Measurements from ENCODE around the gene NGEF. TPM values are rescaled to one million over a fixed set of nuclear protein-coding genes. Genes with fewer than 3 reads are reported as not detected.

The NGEF gene
- total RNA-seq, 1 donor from 2014 or later: 0.16 TPM

GRCh38 chr2:232971744-232972143 lies 41.3 kb downstream of the NGEF start:
- FAIRE-seq: no peak

DNA sequence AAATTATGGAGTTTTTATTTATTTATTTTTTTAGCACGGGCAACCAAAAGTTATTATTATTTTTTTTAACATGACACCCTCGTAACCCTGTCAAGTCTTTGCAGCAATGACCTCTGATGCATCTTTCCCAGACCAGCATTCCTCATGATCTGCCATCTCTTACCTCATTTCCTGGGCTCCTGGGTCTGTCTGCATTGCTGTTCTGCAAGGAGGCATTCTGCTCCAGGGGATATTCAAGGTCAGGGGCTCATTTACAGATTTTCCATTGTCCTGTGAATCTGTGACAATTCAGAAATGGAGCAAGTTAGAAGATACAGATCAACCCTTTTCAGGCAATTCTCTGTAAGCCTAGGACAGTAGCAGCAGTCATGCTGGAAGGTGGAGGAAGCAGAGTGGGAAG lies 43.0 kb downstream of the NGEF start:
- H3K4me3 Mint-ChIP-seq (ENCODE audit: unreplicated experiment): no peak overlapping the region
- TF ChIP-seq EZH2 (IDR thresholded peaks at IDR 0.05; ENCODE audit: insufficient read depth, low read length): no peak
- TF ChIP-seq, protein P1, sequence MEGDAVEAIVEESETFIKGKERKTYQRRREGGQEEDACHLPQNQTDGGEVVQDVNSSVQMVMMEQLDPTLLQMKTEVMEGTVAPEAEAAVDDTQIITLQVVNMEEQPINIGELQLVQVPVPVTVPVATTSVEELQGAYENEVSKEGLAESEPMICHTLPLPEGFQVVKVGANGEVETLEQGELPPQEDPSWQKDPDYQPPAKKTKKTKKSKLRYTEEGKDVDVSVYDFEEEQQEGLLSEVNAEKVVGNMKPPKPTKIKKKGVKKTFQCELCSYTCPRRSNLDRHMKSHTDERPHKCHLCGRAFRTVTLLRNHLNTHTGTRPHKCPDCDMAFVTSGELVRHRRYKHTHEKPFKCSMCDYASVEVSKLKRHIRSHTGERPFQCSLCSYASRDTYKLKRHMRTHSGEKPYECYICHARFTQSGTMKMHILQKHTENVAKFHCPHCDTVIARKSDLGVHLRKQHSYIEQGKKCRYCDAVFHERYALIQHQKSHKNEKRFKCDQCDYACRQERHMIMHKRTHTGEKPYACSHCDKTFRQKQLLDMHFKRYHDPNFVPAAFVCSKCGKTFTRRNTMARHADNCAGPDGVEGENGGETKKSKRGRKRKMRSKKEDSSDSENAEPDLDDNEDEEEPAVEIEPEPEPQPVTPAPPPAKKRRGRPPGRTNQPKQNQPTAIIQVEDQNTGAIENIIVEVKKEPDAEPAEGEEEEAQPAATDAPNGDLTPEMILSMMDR (IDR thresholded peaks at IDR 0.05; ENCODE audit: insufficient read depth, low read depth, low read length): no peak
- no peak for DNase-seq (ENCODE audit: low read depth)

More at GRCh38 chr2:232971744-232972143, 41.3 kb downstream of the NGEF start:
- no peaks in the 10 kb centered on the region for H3K36me3 Mint-ChIP-seq (ENCODE audit: low read depth, unreplicated experiment)
- peaks cover 4% of the 10 kb centered on the region for H3K27me3 Mint-ChIP-seq (ENCODE audit: low read depth, unreplicated experiment)
- no peaks in the 10 kb centered on the region for H3K4me1 Mint-ChIP-seq (ENCODE audit: low read depth, unreplicated experiment)
- Histone ChIP-seq H3K9ac (ENCODE audit: low read length) (no peak overlapping the region), H2AFZ (ENCODE audit: low read depth, low read length) (no peak overlapping the region), H3K4me3 (ENCODE audit: insufficient read depth, low read depth, low read length) (no peak overlapping the region), H4K20me1 (ENCODE audit: insufficient read depth, low read length) (no peaks in the 10 kb centered on the region), H3K27ac (ENCODE audit: low read depth, low read length) (no peak overlapping the region), H3K79me2 (ENCODE audit: insufficient read depth, low read length) (no peaks in the 10 kb centered on the region), H3K9me3 (ENCODE audit: insufficient read depth, low read depth, low read length) (no peaks in the 10 kb centered on the region), H3K36me3 (ENCODE audit: insufficient read depth, low read length) (no peaks in the 10 kb centered on the region), H3K4me2 (ENCODE audit: low read length) (no peak overlapping the region), H3K4me1 (ENCODE audit: insufficient read depth, low read length) (no peaks in the 10 kb centered on the region), H3K27me3 (ENCODE audit: insufficient read depth, low read length) (peaks cover 2% of the 10 kb centered on the region)
- no peak overlapping the region for H3K27ac Mint-ChIP-seq (ENCODE audit: unreplicated experiment)
- no peak for TF ChIP-seq EZH2 (IDR thresholded peaks at IDR 0.05; ENCODE audit: insufficient read depth, low read length)
- TF ChIP-seq, protein P1 (IDR thresholded peaks at IDR 0.05; ENCODE audit: insufficient read depth, low read depth, low read length): no peak
- H3K9me3 Mint-ChIP-seq (ENCODE audit: unreplicated experiment): no peaks in the 10 kb centered on the region
- H3K4me3 Mint-ChIP-seq (ENCODE audit: unreplicated experiment): no peak overlapping the region
- DNase-seq (ENCODE audit: low read depth): no peak

GRCh38 chr2:232967474-232967873 lies 45.6 kb downstream of the NGEF start:
- H3K27ac Mint-ChIP-seq (ENCODE audit: unreplicated experiment): no peak overlapping the region
- peaks cover 1% of the 10 kb centered on the region for H3K4me1 Mint-ChIP-seq (ENCODE audit: low read depth, unreplicated experiment)
- peaks cover 7% of the 10 kb centered on the region for H3K9me3 Mint-ChIP-seq (ENCODE audit: unreplicated experiment)
- H2AFZ ChIP-seq (ENCODE audit: low read depth, low read length): no peak overlapping the region
- no peak overlapping the region for H3K4me2 ChIP-seq (ENCODE audit: low read length)
- TF ChIP-seq, protein P1 (IDR thresholded peaks at IDR 0.05; ENCODE audit: insufficient read depth, low read depth, low read length): no peak
- TF ChIP-seq EZH2 (IDR thresholded peaks at IDR 0.05; ENCODE audit: insufficient read depth, low read length): no peak
- no peaks in the 10 kb centered on the region for H4K20me1 ChIP-seq (ENCODE audit: insufficient read depth, low read length)
- H3K27me3 ChIP-seq (ENCODE audit: insufficient read depth, low read length): no peaks in the 10 kb centered on the region
- FAIRE-seq: no peak
- H3K9me3 ChIP-seq (ENCODE audit: insufficient read depth, low read depth, low read length): no peaks in the 10 kb centered on the region
- H3K36me3 ChIP-seq (ENCODE audit: insufficient read depth, low read length): no peaks in the 10 kb centered on the region
- H3K79me2 ChIP-seq (ENCODE audit: insufficient read depth, low read length): no peaks in the 10 kb centered on the region
- no peak overlapping the region for H3K9ac ChIP-seq (ENCODE audit: low read length)
- DNase-seq (ENCODE audit: low read depth): no peak
- H3K4me3 ChIP-seq (ENCODE audit: insufficient read depth, low read depth, low read length): no peak overlapping the region
- H3K36me3 Mint-ChIP-seq (ENCODE audit: low read depth, unreplicated experiment): no peaks in the 10 kb centered on the region
- no peak overlapping the region for H3K27ac ChIP-seq (ENCODE audit: low read depth, low read length)
- no peak overlapping the region for H3K4me3 Mint-ChIP-seq (ENCODE audit: unreplicated experiment)
- no peaks in the 10 kb centered on the region for H3K4me1 ChIP-seq (ENCODE audit: insufficient read depth, low read length)
- H3K27me3 Mint-ChIP-seq (ENCODE audit: low read depth, unreplicated experiment): no peaks in the 10 kb centered on the region

More for the DNA sequence above, 43.0 kb downstream of the NGEF start:
- H3K4me1 Mint-ChIP-seq (ENCODE audit: low read depth, unreplicated experiment): peaks cover 1% of the 10 kb centered on the region
- no peak overlapping the region for H3K9ac ChIP-seq (ENCODE audit: low read length)
- H3K4me2 ChIP-seq (ENCODE audit: low read length): no peak overlapping the region
- H3K9me3 Mint-ChIP-seq (ENCODE audit: unreplicated experiment): peaks cover 5% of the 10 kb centered on the region
- H4K20me1 ChIP-seq (ENCODE audit: insufficient read depth, low read length): no peaks in the 10 kb centered on the region
- no peak for FAIRE-seq
- H3K27me3 ChIP-seq (ENCODE audit: insufficient read depth, low read length): peaks cover 2% of the 10 kb centered on the region
- no peak overlapping the region for H3K4me3 ChIP-seq (ENCODE audit: insufficient read depth, low read depth, low read length)
- no peaks in the 10 kb centered on the region for H3K9me3 ChIP-seq (ENCODE audit: insufficient read depth, low read depth, low read length)
- no peaks in the 10 kb centered on the region for H3K79me2 ChIP-seq (ENCODE audit: insufficient read depth, low read length)
- H3K27ac Mint-ChIP-seq (ENCODE audit: unreplicated experiment): no peak overlapping the region
- no peak overlapping the region for H2AFZ ChIP-seq (ENCODE audit: low read depth, low read length)
- no peaks in the 10 kb centered on the region for H3K4me1 ChIP-seq (ENCODE audit: insufficient read depth, low read length)
- no peaks in the 10 kb centered on the region for H3K36me3 Mint-ChIP-seq (ENCODE audit: low read depth, unreplicated experiment)
- no peaks in the 10 kb centered on the region for H3K36me3 ChIP-seq (ENCODE audit: insufficient read depth, low read length)
- no peaks in the 10 kb centered on the region for H3K27me3 Mint-ChIP-seq (ENCODE audit: low read depth, unreplicated experiment)
- H3K27ac ChIP-seq (ENCODE audit: low read depth, low read length): no peak overlapping the region
